ENCODE data around the gene FBXL20.

The FBXL20 gene

GRCh38 chr17:39402890-39403605, 1.6 kb upstream of the FBXL20 start:
- Histone ChIP-seq H4K20me1 (ENCODE audit: insufficient read depth) (no peaks in the 10 kb centered on the region), H2AFZ (ENCODE audit: low read depth) (no peak overlapping the region), H3K4me1 (ENCODE audit: low read depth, poor library complexity, severe bottlenecking) (peaks cover 15% of the 10 kb centered on the region), H3K4me2 (peak overlapping the region; percentile 52), H3K27me3 (ENCODE audit: insufficient read depth, low read depth) (no peaks in the 10 kb centered on the region), H3K4me3 (IDR thresholded peaks at IDR 0.05; ENCODE audit: insufficient read depth, low read depth, low read length) (no peak overlapping the region), H3K79me2 (ENCODE audit: insufficient read depth, low read depth) (peaks cover 6% of the 10 kb centered on the region; the same call in 1 of the 2 replicates), H3K9ac (no peak overlapping the region), H3K27ac (no peak overlapping the region), H3K36me3 (ENCODE audit: insufficient read depth) (no peaks in the 10 kb centered on the region; the same call in 1 of the 2 replicates)
- TF ChIP-seq CTCF (conservative IDR thresholded peaks at IDR 0.05; ENCODE audit: low read depth, low read length) = no peak

- TF ChIP-seq CTCF (conservative IDR thresholded peaks at IDR 0.05; ENCODE audit: low read depth, low read length) = no peak; the same call in 1 of the 2 replicates
- Histone ChIP-seq H3K4me1 (ENCODE audit: low read depth, poor library complexity, severe bottlenecking) (peaks cover 15% of the 10 kb centered on the region), H3K4me3 (IDR thresholded peaks at IDR 0.05; ENCODE audit: insufficient read depth, low read depth, low read length) (no peak overlapping the region), H3K79me2 (ENCODE audit: insufficient read depth, low read depth) (peaks cover 6% of the 10 kb centered on the region; the same call in 1 of the 2 replicates), H3K36me3 (ENCODE audit: insufficient read depth) (no peaks in the 10 kb centered on the region), H3K27me3 (ENCODE audit: insufficient read depth, low read depth) (no peaks in the 10 kb centered on the region), H2AFZ (ENCODE audit: low read depth) (peak overlapping the region; percentile 90), H4K20me1 (ENCODE audit: insufficient read depth) (no peaks in the 10 kb centered on the region), H3K4me2 (peak overlapping the region; percentile 52), H3K9ac (peak overlapping the region; percentile 59; the same call in 1 of the 2 replicates), H3K27ac (peak overlapping the region; percentile 47; the same call in 1 of the 2 replicates)
Measured at GRCh38 chr17:39402244-39402889, 941 bp upstream of the FBXL20 start.

GRCh38 chr17:39400547-39401411, 647 bp downstream of the FBXL20 start:
- H3K27ac ChIP-seq = no peak overlapping the region; the same call in 1 of the 2 replicates
- H3K27me3 ChIP-seq (ENCODE audit: insufficient read depth, low read depth) = no peaks in the 10 kb centered on the region
- H3K4me1 ChIP-seq (ENCODE audit: low read depth, poor library complexity, severe bottlenecking) = peaks cover 15% of the 10 kb centered on the region
- H4K20me1 ChIP-seq (ENCODE audit: insufficient read depth) = no peaks in the 10 kb centered on the region
- TF ChIP-seq CTCF (conservative IDR thresholded peaks at IDR 0.05; ENCODE audit: low read depth, low read length) = no peak
- H3K9ac ChIP-seq = peak overlapping the region; percentile 59; the same call in 1 of the 2 replicates
- peak overlapping the region; percentile 90 for H2AFZ ChIP-seq (ENCODE audit: low read depth)
- H3K4me2 ChIP-seq = peak overlapping the region; percentile 82
- peaks cover 6% of the 10 kb centered on the region; the same call in 1 of the 2 replicates for H3K79me2 ChIP-seq (ENCODE audit: insufficient read depth, low read depth)
- no peak overlapping the region for H3K4me3 ChIP-seq (IDR thresholded peaks at IDR 0.05; ENCODE audit: insufficient read depth, low read depth, low read length)
- H3K36me3 ChIP-seq (ENCODE audit: insufficient read depth) = no peaks in the 10 kb centered on the region

GRCh38 chr17:39399791-39400190, 1.6 kb downstream of the FBXL20 start:
- Histone ChIP-seq H3K27ac (no peak overlapping the region), H3K36me3 (ENCODE audit: insufficient read depth) (no peaks in the 10 kb centered on the region), H3K4me2 (peak overlapping the region; percentile 82; the same call in 1 of the 2 replicates), H3K4me3 (IDR thresholded peaks at IDR 0.05; ENCODE audit: insufficient read depth, low read depth, low read length) (no peak overlapping the region), H2AFZ (ENCODE audit: low read depth) (no peak overlapping the region), H4K20me1 (ENCODE audit: insufficient read depth) (no peaks in the 10 kb centered on the region), H3K27me3 (ENCODE audit: insufficient read depth, low read depth) (no peaks in the 10 kb centered on the region), H3K79me2 (ENCODE audit: insufficient read depth, low read depth) (peaks cover 6% of the 10 kb centered on the region; the same call in 1 of the 2 replicates), H3K9ac (no peak overlapping the region), H3K4me1 (ENCODE audit: low read depth, poor library complexity, severe bottlenecking) (peaks cover 15% of the 10 kb centered on the region)
- TF ChIP-seq CTCF (conservative IDR thresholded peaks at IDR 0.05; ENCODE audit: low read depth, low read length) = no peak
